Right lobe of liver (tissue), 6 donors: ENCODE data around the gene NSRP1. TPM values are rescaled to one million over a fixed set of nuclear protein-coding genes. Genes with fewer than 3 reads are reported as not detected.

Experiments
- ATAC-seq, 4 donors: fragments of 200-7000 bp; cut with Tn5 transposase; one replicate each; pipeline ENCODE4 v1.9.1; 2020; ENCODE audit warnings: mild to moderate bottlenecking in 4 of 4, moderate library complexity in 4 of 4
- DNase-seq, 3 donors: peaks; one replicate each; pipeline ENCODE4 v3.0.0-alpha.2; 2020
- H3K27ac ChIP-seq, 3 donors: fragments of 200-600 bp; one replicate each; pipeline ENCODE4 v1.8.0; 2022
- H3K27me3 ChIP-seq, 2 donors: fragments of 200-600 bp; one replicate each; pipeline ENCODE4 v1.8.0; 2022
- H3K36me3 ChIP-seq, 4 donors: fragments of 200-600 bp; sonication (generic) in 1 of 4; one replicate each; pipeline versions ENCODE4 v1.5.1 to v1.8.0; 2017 to 2022; ENCODE audit warnings: control low read depth in 1 of 4
- H3K4me1 ChIP-seq, 4 donors: fragments of 200-600 bp; sonication (generic) in 1 of 4; one replicate each; pipeline versions ENCODE4 v1.5.1 to v1.8.0; 2017 to 2022; ENCODE audit warnings: control low read depth in 1 of 4
- H3K4me3 ChIP-seq, 3 donors: fragments of 200-600 bp; one replicate each; pipeline ENCODE4 v1.8.0; 2022
- H3K9me3 ChIP-seq, 4 donors: fragments of 200-600 bp; sonication (generic) in 1 of 4; one replicate each; pipeline versions ENCODE4 v1.5.1 to v1.8.0; 2017 to 2022; ENCODE audit warnings: control low read depth in 1 of 4
- POLR2A ChIP-seq: fragments of 450-650 bp; IDR thresholded peaks from one replicate; pipeline ENCODE4 v1.6.1; 2017; ENCODE audit warnings: antibody characterized with exemption, mild to moderate bottlenecking
- WGBS: methylation state at CpG from one replicate; pipeline ENCODE4 v1.1.6; 2018; ENCODE audit warnings: low coverage, low lambda C conversion rate; ENCODE audit not compliant: insufficient coverage; ENCODE audit errors: missing lambda C conversion rate; 5-methylcytosine and 5-hydroxymethylcytosine counted together
- intact Hi-C, 2 donors: fragments of 100-400 bp; cut with DNase I; formaldehyde crosslinking; loops; one replicate each; pipeline versions ENCODE4 v1.11.2 to v1.14.1; 2022
- total RNA-seq, 6 experiments: library from RNA; depleted of rRNA in 2 of 6; stranded (reverse); fragments of >200 nt in 2 of 6; fragmentation: NEBNext Ultra II Directional in 3 of 6; extraction: Animal tissue kit (Norgen Biotek cat#: 25700) in 3 of 6; gene quantifications; one replicate each; pipeline versions ENCODE4 v1.1.0 to v1.2.4, GENCODE V29; 2016 to 2023
- TF ChIP-seq, protein P1 (sequence below), 4 donors: fragments of 200-600 bp in 3 of 4; fragments of 450-650 bp in 1 of 4; IDR thresholded peaks; one replicate each; pipeline versions ENCODE4 v1.5.1 to v1.8.0; 2016 to 2022; ENCODE audit warnings: antibody characterized with exemption in 4 of 4, mild to moderate bottlenecking in 2 of 4
- donor health status: DM: no; HTN: yes; CAD: no.
- donor health status: DM: no; HTN: no; CAD: no.
- donor health status: DM: no; HTN: no; CAD: no.
- donor health status: DM: no; HTN: yes; CAD: no.
- donor health status: DM: no; HTN: yes; CAD: no.

Gene NSRP1
- total RNA-seq, 6 experiments from 2014 or later, result 5.8 to 11.7 (median 8.1) TPM

DNA sequence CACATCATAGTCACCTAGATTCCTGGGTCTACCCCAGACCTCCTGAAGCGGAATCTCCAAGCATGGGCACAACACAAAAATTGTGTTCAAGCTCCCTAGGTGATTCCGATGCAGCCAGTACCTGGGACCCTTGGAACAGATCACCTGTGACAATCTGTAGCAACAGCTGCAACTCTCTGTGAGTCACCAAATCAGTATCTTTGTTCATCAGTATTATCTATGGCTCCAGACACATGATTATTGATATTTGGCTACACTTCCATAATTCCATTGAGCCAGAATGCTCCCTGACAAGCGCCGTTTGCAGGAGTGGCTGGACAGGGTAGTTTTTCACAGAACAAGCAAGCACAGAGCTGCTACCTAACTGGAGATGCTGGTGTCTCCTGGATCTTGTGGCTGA lies 102.7 kb downstream of the NSRP1 start:
- Histone ChIP-seq H3K4me1 (peaks cover 0 to 10% (median 0%) of the 10 kb centered on the region in 4 donors), H3K27ac (no peak overlapping the region), H3K36me3 (no peaks in the 10 kb centered on the region), H3K4me3 (no peak overlapping the region), H3K27me3 (no peaks in the 10 kb centered on the region), H3K9me3 (no peaks in the 10 kb centered on the region)
- no peak for TF ChIP-seq POLR2A
- TF ChIP-seq, protein P1, sequence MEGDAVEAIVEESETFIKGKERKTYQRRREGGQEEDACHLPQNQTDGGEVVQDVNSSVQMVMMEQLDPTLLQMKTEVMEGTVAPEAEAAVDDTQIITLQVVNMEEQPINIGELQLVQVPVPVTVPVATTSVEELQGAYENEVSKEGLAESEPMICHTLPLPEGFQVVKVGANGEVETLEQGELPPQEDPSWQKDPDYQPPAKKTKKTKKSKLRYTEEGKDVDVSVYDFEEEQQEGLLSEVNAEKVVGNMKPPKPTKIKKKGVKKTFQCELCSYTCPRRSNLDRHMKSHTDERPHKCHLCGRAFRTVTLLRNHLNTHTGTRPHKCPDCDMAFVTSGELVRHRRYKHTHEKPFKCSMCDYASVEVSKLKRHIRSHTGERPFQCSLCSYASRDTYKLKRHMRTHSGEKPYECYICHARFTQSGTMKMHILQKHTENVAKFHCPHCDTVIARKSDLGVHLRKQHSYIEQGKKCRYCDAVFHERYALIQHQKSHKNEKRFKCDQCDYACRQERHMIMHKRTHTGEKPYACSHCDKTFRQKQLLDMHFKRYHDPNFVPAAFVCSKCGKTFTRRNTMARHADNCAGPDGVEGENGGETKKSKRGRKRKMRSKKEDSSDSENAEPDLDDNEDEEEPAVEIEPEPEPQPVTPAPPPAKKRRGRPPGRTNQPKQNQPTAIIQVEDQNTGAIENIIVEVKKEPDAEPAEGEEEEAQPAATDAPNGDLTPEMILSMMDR (IDR thresholded peaks at IDR 0.05), result no peak
- no peak for DNase-seq
- WGBS, result 80% methylated on average over 1 of the region's 4 CpGs
- ATAC-seq, result peak in 1 of 4 donors; percentile 9
- intact Hi-C loops, result no loop called here

DNA sequence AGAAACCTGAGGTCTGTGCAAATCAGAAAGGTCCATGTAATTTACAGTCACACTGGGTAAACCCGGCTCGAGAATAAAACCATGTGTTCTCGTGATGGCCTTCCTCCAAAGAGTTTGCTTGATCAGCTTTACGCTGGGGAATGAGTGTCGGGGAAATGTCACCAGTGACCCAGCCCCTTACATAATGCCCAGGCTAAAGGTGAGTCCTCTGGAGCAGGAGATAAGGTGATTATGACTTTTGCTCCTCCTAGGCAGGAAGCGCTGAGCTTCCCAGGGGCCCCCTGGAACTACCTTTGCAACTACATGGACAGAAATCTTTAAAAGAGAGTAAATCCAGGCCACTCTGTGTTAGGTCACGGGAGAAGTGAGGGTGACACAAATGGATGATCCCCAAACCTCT lies 103.2 kb downstream of the NSRP1 start:
- Histone ChIP-seq H3K4me3 (no peak overlapping the region), H3K36me3 (no peaks in the 10 kb centered on the region), H3K27me3 (no peaks in the 10 kb centered on the region), H3K9me3 (no peaks in the 10 kb centered on the region), H3K27ac (no peak overlapping the region), H3K4me1 (peaks cover 0 to 10% (median 0%) of the 10 kb centered on the region in 4 donors)
- peak in 2 of 3 donors; percentile 35 to 74 for DNase-seq
- peak; percentile 80 to 95 (median 90) for ATAC-seq
- intact Hi-C loops, result no loop called here
- 17% methylated on average over 5 of the region's 7 CpGs for WGBS
- TF ChIP-seq, protein P1 (IDR thresholded peaks at IDR 0.05), result no peak
- no peak for TF ChIP-seq POLR2A

- no peak for DNase-seq
- ATAC-seq, result peak in 1 of 4 donors; percentile 5
- WGBS, result 92% methylated on average over 4 of the region's 5 CpGs
- Histone ChIP-seq H3K4me1 (peaks cover 0 to 11% (median 0%) of the 10 kb centered on the region in 4 donors), H3K4me3 (no peak overlapping the region), H3K27me3 (no peaks in the 10 kb centered on the region), H3K27ac (no peak overlapping the region), H3K9me3 (no peaks in the 10 kb centered on the region), H3K36me3 (no peaks in the 10 kb centered on the region)
- TF ChIP-seq, protein P1 (IDR thresholded peaks at IDR 0.05), result no peak
- no peak for TF ChIP-seq POLR2A
- intact Hi-C loops, result no loop called here
These were observed 103.8 kb downstream of the NSRP1 start for GRCh38 chr17:30220414-30220813.

DNA sequence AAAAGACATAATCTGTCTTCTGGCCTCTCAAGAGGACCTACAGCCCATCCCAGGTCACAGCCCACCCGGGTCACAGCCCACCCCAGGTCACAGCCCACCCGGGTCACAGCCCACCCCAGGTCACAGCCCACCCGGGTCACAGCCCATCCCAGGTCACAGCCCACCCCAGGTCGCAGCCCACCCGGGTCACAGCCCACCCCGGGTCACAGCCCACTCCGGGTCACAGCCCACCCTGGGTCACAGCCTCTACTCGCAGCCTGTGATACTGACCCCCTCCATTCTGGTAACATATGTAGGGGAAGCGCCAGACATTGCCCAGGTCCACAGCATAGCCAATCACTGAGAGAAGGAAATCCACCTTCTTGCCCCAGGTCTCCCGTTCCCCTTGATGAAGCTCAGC lies 104.7 kb downstream of the NSRP1 start:
- Histone ChIP-seq H3K9me3 (no peaks in the 10 kb centered on the region), H3K36me3 (no peaks in the 10 kb centered on the region), H3K27ac (no peak overlapping the region), H3K27me3 (no peaks in the 10 kb centered on the region), H3K4me3 (no peak overlapping the region), H3K4me1 (peaks cover 0 to 18% (median 0%) of the 10 kb centered on the region in 4 donors)
- ATAC-seq (no peak), DNase-seq (no peak)
- WGBS, result 72% methylated on average over 5 of the region's 10 CpGs
- no peak for TF ChIP-seq POLR2A
- TF ChIP-seq, protein P1 (IDR thresholded peaks at IDR 0.05), result no peak
- intact Hi-C loops, result no loop called here

DNA sequence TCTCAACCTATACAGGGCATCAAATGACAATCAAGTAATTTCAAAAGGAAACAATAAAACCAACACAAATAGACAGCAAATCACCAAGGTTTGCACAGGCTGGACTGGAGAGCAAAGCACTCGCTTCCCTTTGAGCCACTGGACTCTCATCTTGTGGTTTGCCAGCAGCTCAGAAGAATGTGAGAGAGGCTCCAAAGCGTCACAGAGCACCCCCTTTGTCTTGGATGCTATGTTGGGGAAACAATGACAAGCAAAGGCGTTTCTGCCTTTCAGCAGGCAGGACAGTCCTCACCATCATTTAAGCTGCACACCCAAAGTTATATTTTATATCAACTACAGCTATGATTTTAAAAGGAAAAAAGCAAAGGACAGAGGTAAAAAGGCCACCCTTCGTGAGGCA lies 105.6 kb downstream of the NSRP1 start:
- Histone ChIP-seq H3K36me3 (no peaks in the 10 kb centered on the region), H3K9me3 (no peaks in the 10 kb centered on the region), H3K4me1 (peaks cover 0 to 18% (median 0%) of the 10 kb centered on the region in 4 donors), H3K4me3 (no peak overlapping the region), H3K27ac (no peak overlapping the region), H3K27me3 (no peaks in the 10 kb centered on the region)
- no peak for TF ChIP-seq POLR2A
- TF ChIP-seq, protein P1 (IDR thresholded peaks at IDR 0.05), result no peak
- WGBS, result 80% methylated on average over 2 of the region's 4 CpGs
- ATAC-seq (no peak), DNase-seq (no peak)
- intact Hi-C loops, result no loop called here
